Adrenal gland (tissue), 5 donors: ENCODE results near the gene APBB1.

Source experiments
- CTCF ChIP-seq, 6 experiments: fragments of 450-650 bp in 4 of 6; fragments of 200-600 bp in 2 of 6; sonication (generic) in 1 of 6; IDR thresholded peaks; 1 replicate in 5 of 6; 2 replicates in 1 of 6; pipeline versions ENCODE4 v1.5.1 to v1.8.0; 2016 to 2021; ENCODE audit warnings: antibody characterized with exemption in 6 of 6, mild to moderate bottlenecking in 2 of 6, moderate library complexity in 1 of 6
- POLR2A ChIP-seq, 2 donors: fragments of 450-650 bp; IDR thresholded peaks; one replicate each; pipeline ENCODE4 v1.6.1; 2017; ENCODE audit warnings: antibody characterized with exemption in 2 of 2, mild to moderate bottlenecking in 2 of 2, moderate library complexity in 1 of 2
- donor health status: DM: no; HTN: no; CAD: no.

DNA sequence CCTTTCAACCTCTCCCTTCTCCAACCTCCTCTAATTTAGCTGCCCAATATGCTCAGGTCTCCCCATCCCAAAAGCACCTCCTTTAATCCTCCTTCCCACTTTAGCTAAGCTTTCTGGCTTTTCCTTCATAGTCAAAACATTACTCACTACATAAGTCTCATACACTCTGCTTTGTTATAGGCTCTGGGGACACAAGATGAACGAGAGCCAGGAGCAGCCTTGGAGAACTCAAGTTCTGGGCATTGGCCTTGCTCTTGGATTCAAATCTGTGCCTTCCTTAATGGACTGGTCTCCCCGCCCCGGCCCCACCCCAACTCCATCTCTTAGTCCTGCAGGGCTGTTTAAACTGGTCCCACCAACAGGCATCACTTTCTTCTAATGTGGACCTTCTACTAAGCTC, 33.3 kb upstream of the APBB1 start:
- no peak for TF ChIP-seq CTCF (IDR thresholded peaks at IDR 0.05)
- TF ChIP-seq POLR2A (IDR thresholded peaks at IDR 0.05), result no peak
